Esophagus muscularis mucosa (tissue), 4 donors: Measurements from ENCODE around the gene CAPNS1. TPM values are rescaled to one million over a fixed set of nuclear protein-coding genes. Genes with fewer than 3 reads are reported as not detected.

ENCODE experiments used
- DNase-seq: peaks from one replicate; pipeline ENCODE4 v3.0.0-alpha.2; 2017; ENCODE audit errors: extremely low spot score
- H3K27ac ChIP-seq, 4 donors: fragments of 200-600 bp; sonication (generic); replicated peaks in 1 of 4; 1 replicate in 3 of 4; 2 replicates in 1 of 4; pipeline ENCODE4 v1.5.1; 2016 to 2019; ENCODE audit warnings: mild to moderate bottlenecking in 1 of 4
- H3K27me3 ChIP-seq, 4 donors: fragments of 200-600 bp; sonication (generic); one replicate each; pipeline versions ENCODE4 v1.5.1 to v1.6.0; 2016 to 2019
- H3K36me3 ChIP-seq, 4 donors: fragments of 200-600 bp; sonication (generic); one replicate each; pipeline ENCODE4 v1.5.1; 2016 to 2019
- H3K4me1 ChIP-seq, 4 donors: fragments of 200-600 bp; sonication (generic); one replicate each; pipeline ENCODE4 v1.5.1; 2016 to 2019
- H3K4me3 ChIP-seq, 4 donors: fragments of 200-600 bp; sonication (generic); 1 replicate in 2 of 4; 2 replicates in 2 of 4; pipeline ENCODE4 v1.5.1; 2016 to 2019; ENCODE audit warnings: mild to moderate bottlenecking in 4 of 4, moderate library complexity in 1 of 4
- H3K9me3 ChIP-seq, 4 donors: fragments of 200-600 bp; sonication (generic); 1 replicate in 3 of 4; 2 replicates in 1 of 4; pipeline ENCODE4 v1.5.1; 2016 to 2019
- CTCF ChIP-seq, 3 experiments: fragments of 200-600 bp in 2 of 3; fragments of 450-650 bp in 1 of 3; sonication (generic) in 2 of 3; IDR thresholded peaks; one replicate each; pipeline ENCODE4 v1.5.1; 2017 to 2019; ENCODE audit warnings: antibody characterized with exemption in 3 of 3, mild to moderate bottlenecking in 2 of 3, moderate library complexity in 1 of 3
- EP300 ChIP-seq: sonication (generic); formaldehyde crosslinking; IDR thresholded peaks from one replicate; pipeline ENCODE4 v1.6.1; 2017; ENCODE audit warnings: antibody characterized with exemption
- POLR2A ChIP-seq: fragments of 450-650 bp; IDR thresholded peaks from one replicate; pipeline ENCODE4 v1.6.1; 2017; ENCODE audit warnings: antibody characterized with exemption, moderate library complexity, mild to moderate bottlenecking, low read depth
- POLR2AphosphoS5 ChIP-seq, 2 donors: sonication (generic); formaldehyde crosslinking; IDR thresholded peaks; one replicate each; pipeline ENCODE4 v1.6.1; 2017; ENCODE audit warnings: antibody characterized with exemption in 2 of 2
- WGBS: methylation state at CpG from one replicate; pipeline ENCODE4 v1.1.5; 2018; 5-methylcytosine and 5-hydroxymethylcytosine counted together
- intact Hi-C: fragments of 100-400 bp; cut with DNase I; formaldehyde crosslinking; loops from one replicate; pipeline ENCODE4 v1.15.1; 2023
- total RNA-seq, 4 donors: library from RNA; depleted of rRNA; stranded (reverse); fragments of >200 nt; gene quantifications; one replicate each; pipeline versions ENCODE4 v1.1.0 to v1.2.1, GENCODE V29; 2016

The CAPNS1 gene
- total RNA-seq, 4 donors from 2014 or later = 212 to 245 (median 229) TPM

GRCh38 chr19:36103040-36103626 lies 36.7 kb upstream of the CAPNS1 start:
- no peak overlapping the region for H3K27ac ChIP-seq
- 100% methylated on average over 6 of the region's 24 CpGs for WGBS
- H3K36me3 ChIP-seq = peaks cover 0 to 20% (median 6%) of the 10 kb centered on the region in 4 donors
- H3K27me3 ChIP-seq = no peaks in the 10 kb centered on the region
- intact Hi-C loops = no loop called here
- no peak for DNase-seq
- TF ChIP-seq POLR2A (no peak), EP300 (no peak), CTCF (IDR thresholded peaks at IDR 0.05) (no peak), POLR2AphosphoS5 (IDR thresholded peaks at IDR 0.05) (no peak)
- no peak overlapping the region for H3K4me3 ChIP-seq
- peaks cover 0 to 8% (median 0%) of the 10 kb centered on the region in 4 donors for H3K4me1 ChIP-seq
- H3K9me3 ChIP-seq = no peaks in the 10 kb centered on the region

DNA sequence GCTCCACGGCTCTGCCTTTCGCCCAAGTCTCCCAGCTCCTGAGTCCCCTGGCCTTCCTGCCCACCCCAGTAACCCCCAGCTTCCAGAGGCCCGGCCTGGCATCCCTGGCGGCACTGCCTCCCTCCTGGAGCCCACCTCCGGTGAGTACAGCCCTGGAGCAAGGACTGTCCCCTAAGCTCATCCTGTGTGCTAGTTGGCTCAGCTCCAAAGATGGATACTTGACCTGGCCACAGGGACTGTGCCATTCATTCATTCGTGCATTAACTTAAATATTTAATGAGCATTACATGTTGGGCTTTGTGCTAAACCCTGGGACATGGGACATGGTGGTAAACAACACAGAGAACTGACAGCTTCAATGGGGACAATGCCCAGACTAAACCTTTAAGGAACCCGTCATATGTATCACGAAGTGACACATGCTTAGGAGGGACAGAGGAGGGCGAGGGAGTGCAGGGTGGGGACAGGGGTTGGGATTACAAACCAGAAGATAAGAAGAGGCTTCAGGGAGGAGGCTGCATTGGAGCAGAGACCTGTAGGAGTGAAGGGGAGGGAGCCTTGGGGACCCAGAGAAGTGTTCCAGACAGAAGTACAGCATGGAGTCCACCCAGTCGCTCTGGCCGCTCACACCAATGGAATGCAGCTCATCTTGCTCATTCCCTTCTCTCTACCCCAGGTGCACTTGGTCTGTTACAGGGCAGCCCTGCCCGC lies 35.9 kb upstream of the CAPNS1 start:
- Histone ChIP-seq H3K27me3 (no peaks in the 10 kb centered on the region), H3K4me1 (peaks cover 0 to 8% (median 0%) of the 10 kb centered on the region in 4 donors), H3K9me3 (no peaks in the 10 kb centered on the region), H3K27ac (no peak overlapping the region), H3K4me3 (no peak overlapping the region), H3K36me3 (peaks cover 0 to 25% (median 7%) of the 10 kb centered on the region in 4 donors)
- DNase-seq = no peak
- intact Hi-C loops = no loop called here
- 92% methylated on average over 12 of the region's 12 CpGs for WGBS
- TF ChIP-seq POLR2A (no peak), POLR2AphosphoS5 (IDR thresholded peaks at IDR 0.05) (no peak), EP300 (no peak), CTCF (IDR thresholded peaks at IDR 0.05) (no peak)

- intact Hi-C loops = no loop called here
- TF ChIP-seq CTCF (IDR thresholded peaks at IDR 0.05) (no peak), EP300 (no peak), POLR2A (no peak), POLR2AphosphoS5 (IDR thresholded peaks at IDR 0.05) (no peak)
- peaks cover 1 to 43% (median 18%) of the 10 kb centered on the region in 4 donors for H3K36me3 ChIP-seq
Measured at GRCh38 chr19:36106441-36106840, 33.4 kb upstream of the CAPNS1 start.

DNA sequence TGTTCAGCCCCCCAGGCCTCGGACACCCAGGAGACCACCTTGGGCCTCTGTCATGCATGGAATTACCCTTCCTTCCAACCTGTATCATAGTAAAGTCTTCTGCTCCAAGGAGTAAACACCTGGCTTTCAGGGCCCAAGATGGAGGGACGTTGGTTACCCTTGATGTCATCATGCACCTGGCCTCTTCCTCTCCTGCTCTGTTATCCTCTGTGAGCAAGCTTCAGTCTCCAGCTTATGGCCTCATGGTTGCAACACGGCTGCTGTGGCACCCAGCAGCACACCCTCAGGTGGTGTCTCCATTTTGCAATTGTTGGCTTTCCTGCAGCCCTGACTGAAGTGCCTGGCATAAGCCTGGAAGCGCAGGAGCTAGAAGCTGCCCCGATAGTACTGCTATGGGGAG lies 32.9 kb upstream of the CAPNS1 start:
- no peaks in the 10 kb centered on the region for H3K9me3 ChIP-seq
- WGBS = 93% methylated on average over 5 of the region's 5 CpGs
- no peak overlapping the region for H3K27ac ChIP-seq
- no peak overlapping the region for H3K4me3 ChIP-seq
- peaks cover 4 to 49% (median 24%) of the 10 kb centered on the region in 4 donors for H3K36me3 ChIP-seq
- no peaks in the 10 kb centered on the region for H3K4me1 ChIP-seq
- no peak for DNase-seq
- no peaks in the 10 kb centered on the region for H3K27me3 ChIP-seq
- intact Hi-C loops = no loop called here
- TF ChIP-seq POLR2AphosphoS5 (IDR thresholded peaks at IDR 0.05) = no peak
- TF ChIP-seq POLR2A = no peak
- no peak for TF ChIP-seq EP300
- no peak for TF ChIP-seq CTCF (IDR thresholded peaks at IDR 0.05)

More at GRCh38 chr19:36106441-36106840, 33.4 kb upstream of the CAPNS1 start:
- WGBS = 90% methylated on average over 6 of the region's 6 CpGs
- no peak for DNase-seq
- Histone ChIP-seq H3K27me3 (no peaks in the 10 kb centered on the region), H3K27ac (no peak overlapping the region), H3K4me1 (no peaks in the 10 kb centered on the region), H3K9me3 (no peaks in the 10 kb centered on the region), H3K4me3 (no peak overlapping the region)
